SK-N-MC (cell line): ENCODE measurements around the gene VSTM4.

Experiments
- EZH2 ChIP-seq: fragments of 200-600 bp; sonication (generic); IDR thresholded peaks from one replicate; pipeline ENCODE4 v1.6.1; 2017; ENCODE audit warnings: antibody characterized with exemption
- FOXP2 ChIP-seq: optimal IDR thresholded peaks from 2 replicates; pipeline ENCODE3; 2011; ENCODE audit warnings: mild to moderate bottlenecking, moderate library complexity; ENCODE audit not compliant: insufficient read depth; ENCODE audit errors: extremely low read length, control extremely low read depth
- POLR2AphosphoS5 ChIP-seq: IDR thresholded peaks from 2 replicates; pipeline ENCODE4 v1.6.1; 2012; ENCODE audit warnings: mild to moderate bottlenecking, low read depth, low read length, borderline replicate concordance

- TF ChIP-seq EZH2: no peak
- TF ChIP-seq POLR2AphosphoS5: no peak
- no peak for TF ChIP-seq FOXP2
Observed at GRCh38 chr10:49140304-49141177, 25.2 kb upstream of the VSTM4 start.
